IMR-90 (cell line): ENCODE results near the gene VPS33B. TPM values are rescaled to one million over a fixed set of nuclear protein-coding genes. Genes with fewer than 3 reads are reported as not detected.

Source experiments
- ATAC-seq: fragments of 200-7000 bp; cut with Tn5 transposase; 2 replicates; pipeline ENCODE4 v1.9.1; 2020; ENCODE audit warnings: low read depth, mild to moderate bottlenecking, moderate library complexity
- BruUV-seq: library from RNA; stranded (reverse); fragments of 400-500 nt; replicated peaks from 2 replicates; lab custom pipeline; 2021; lab: Mats Ljungman, UMichigan
- CTCF ChIA-PET: fragments of 300-600 bp; formaldehyde crosslinking; extraction: SDS; loops from one replicate; lab custom pipeline; 2021; ENCODE audit warnings: antibody characterized with exemption; lab: Yijun Ruan, JAX
- POLR2A ChIA-PET: fragments of 300-600 bp; sonication (Branson Sonifier 250); formaldehyde crosslinking; loops from one replicate; lab custom pipeline; 2022; ENCODE audit warnings: antibody characterized with exemption; ENCODE audit not compliant: unreplicated experiment; lab: Charles Lee
- DNase-seq: peaks from one replicate; pipeline ENCODE4 v3.0.0; 2013
- H2AFZ ChIP-seq: replicated peaks from 2 replicates; pipeline ENCODE3; 2013; ENCODE audit warnings: low read length, mild to moderate bottlenecking; ENCODE audit not compliant: poor library complexity
- H2AK5ac ChIP-seq: 2 replicates; pipeline ENCODE4 v1.6.1; 2013; ENCODE audit warnings: low read depth, low read length, inconsistent platforms
- H2AK9ac ChIP-seq: replicated peaks from 2 replicates; pipeline ENCODE3; 2013; ENCODE audit warnings: mild to moderate bottlenecking, low read depth, low read length, moderate library complexity; ENCODE audit not compliant: poor library complexity
- H2BK120ac ChIP-seq: 2 replicates; pipeline ENCODE4 v1.6.1; 2013; ENCODE audit warnings: low read depth, low read length, inconsistent platforms
- H2BK15ac ChIP-seq: 3 replicates; pipeline ENCODE4 v1.6.1; 2013; ENCODE audit warnings: low read depth, low read length, inconsistent platforms
- H2BK20ac ChIP-seq: 2 replicates; pipeline ENCODE4 v1.6.1; 2013; ENCODE audit warnings: low read depth, mild to moderate bottlenecking, inconsistent platforms, low read length, moderate library complexity
- H2BK5ac ChIP-seq: 2 replicates; pipeline ENCODE4 v1.6.1; 2013; ENCODE audit warnings: mild to moderate bottlenecking, low read depth, low read length, inconsistent platforms; ENCODE audit not compliant: poor library complexity, severe bottlenecking
- H3K14ac ChIP-seq: replicated peaks from 2 replicates; pipeline ENCODE4 v1.6.1; 2013; ENCODE audit warnings: low read depth, low read length, inconsistent platforms
- H3K18ac ChIP-seq: 2 replicates; pipeline ENCODE4 v1.6.1; 2013; ENCODE audit warnings: low read depth, low read length, control low read depth
- H3K23ac ChIP-seq: 2 replicates; pipeline ENCODE4 v1.6.1; 2013; ENCODE audit warnings: low read depth, low read length, inconsistent platforms
- H3K27ac ChIP-seq: 2 replicates; pipeline ENCODE4 v1.5.1; 2013; ENCODE audit warnings: mild to moderate bottlenecking, control low read depth, low read length; ENCODE audit not compliant: insufficient read depth
- H3K27me3 ChIP-seq: 2 replicates; pipeline ENCODE4 v1.6.1; 2013; ENCODE audit warnings: low read length; ENCODE audit not compliant: control insufficient read depth, insufficient read depth
- H3K36me3 ChIP-seq: 2 replicates; pipeline ENCODE4 v1.6.1; 2013; ENCODE audit warnings: low read length, mixed read lengths; ENCODE audit not compliant: control insufficient read depth, insufficient read depth
- H3K4ac ChIP-seq: 2 replicates; pipeline ENCODE4 v1.6.1; 2013; ENCODE audit warnings: low read depth, low read length, inconsistent platforms
- H3K4me1 ChIP-seq: 2 replicates; pipeline ENCODE4 v1.6.1; 2013; ENCODE audit warnings: low read length, mixed read lengths; ENCODE audit not compliant: control insufficient read depth, insufficient read depth
- H3K4me2 ChIP-seq: 2 replicates; pipeline ENCODE4 v1.6.1; 2013; ENCODE audit warnings: low read depth, mild to moderate bottlenecking, control low read depth, low read length, moderate library complexity
- H3K4me3 ChIP-seq: 2 replicates; pipeline ENCODE4 v1.5.1; 2013; ENCODE audit warnings: low read depth, mild to moderate bottlenecking, control low read depth, low read length, moderate library complexity; ENCODE audit not compliant: insufficient read depth
- H3K56ac ChIP-seq: 2 replicates; pipeline ENCODE4 v1.6.1; 2013; ENCODE audit warnings: low read length, inconsistent platforms; ENCODE audit not compliant: insufficient read depth; ENCODE audit errors: extremely low read depth
- H3K79me1 ChIP-seq, 2 experiments: 2 replicates each; pipeline ENCODE4 v1.6.1; 2013; ENCODE audit warnings: low read length in 2 of 2, inconsistent platforms in 1 of 2, low read depth in 1 of 2
- H3K9ac ChIP-seq: 2 replicates; pipeline ENCODE4 v1.6.1; 2013; ENCODE audit warnings: low read depth, low read length, control low read depth
- H3K9me1 ChIP-seq: 2 replicates; pipeline ENCODE4 v1.6.1; 2013; ENCODE audit warnings: low read length, inconsistent platforms; ENCODE audit not compliant: insufficient read depth
- H3K9me3 ChIP-seq: 2 replicates; pipeline ENCODE4 v1.6.1; 2013; ENCODE audit warnings: low read length; ENCODE audit not compliant: control insufficient read depth, insufficient read depth
- H4K20me1 ChIP-seq: 2 replicates; pipeline ENCODE4 v1.6.1; 2013; ENCODE audit warnings: low read length, inconsistent platforms; ENCODE audit not compliant: insufficient read depth
- H4K5ac ChIP-seq: 2 replicates; pipeline ENCODE4 v1.6.1; 2013; ENCODE audit warnings: mild to moderate bottlenecking, low read depth, low read length, control low read depth
- H4K8ac ChIP-seq, 2 experiments: 2 replicates each; pipeline ENCODE4 v1.6.1; 2013; ENCODE audit warnings: low read depth in 2 of 2, low read length in 2 of 2, control low read depth in 1 of 2, inconsistent platforms in 1 of 2
- H4K91ac ChIP-seq: 2 replicates; pipeline ENCODE4 v1.6.1; 2013; ENCODE audit warnings: low read depth, low read length, inconsistent platforms; ENCODE audit not compliant: insufficient read depth
- CTCF ChIP-seq: conservative IDR thresholded peaks from 2 replicates; pipeline ENCODE4 v1.5.1; 2012; ENCODE audit warnings: mild to moderate bottlenecking, low read depth, low read length, improper control_type of control experiment
- ELK1 ChIP-seq: fragments of 150-350 bp; IDR thresholded peaks from 2 replicates; pipeline ENCODE4 v1.6.1; 2016; ENCODE audit warnings: low read depth, mild to moderate bottlenecking, low read length, moderate library complexity, borderline replicate concordance
- MAFK ChIP-seq: IDR thresholded peaks from 2 replicates; pipeline ENCODE4 v1.6.1; 2012; ENCODE audit warnings: low read depth, low read length, improper control_type of control experiment
- MAZ ChIP-seq: IDR thresholded peaks from 2 replicates; pipeline ENCODE4 v1.6.1; 2012; ENCODE audit warnings: low read depth, mild to moderate bottlenecking, low read length, improper control_type of control experiment, moderate library complexity, borderline replicate concordance
- RFX5 ChIP-seq: IDR thresholded peaks from 2 replicates; pipeline ENCODE4 v1.8.0; 2012; ENCODE audit warnings: low read depth, mild to moderate bottlenecking, low read length, moderate library complexity
- WGBS, 2 experiments: methylation state at CpG; one replicate each; pipeline versions ENCODE4 v1.1.5 to v1.1.7; 2013; ENCODE audit warnings: missing lambda C conversion rate in 2 of 2; ENCODE audit not compliant: insufficient read length in 1 of 2; ENCODE audit errors: extremely low coverage in 2 of 2; 5-methylcytosine and 5-hydroxymethylcytosine counted together
- dilution Hi-C: fragments of 300-500 bp; cut with HindIII; formaldehyde crosslinking; loops from one replicate; pipeline ENCODE4 v1.14.3; 2018; ENCODE audit warnings: low sequenced_read_pairs; ENCODE audit not compliant: unreplicated experiment
- in situ Hi-C: fragments of 300-500 bp; cut with MboI; formaldehyde crosslinking; loops from 3 replicates; pipeline ENCODE4 v1.14.3; 2019; ENCODE audit warnings: low sequenced_read_pairs, inconsistent platforms, mixed read lengths
- intact Hi-C: fragments of 100-400 bp; cut with micrococcal nuclease; formaldehyde crosslinking; loops from 2 replicates; pipeline ENCODE4 v1.10.0; 2022
- polyA plus RNA-seq, 3 experiments: library from polyadenylated mRNA; depleted of rRNA; stranded (reverse); fragments of >200 nt; gene quantifications; 2 replicates each; pipeline ENCODE4 v1.2.3, GENCODE V29; 2012; ENCODE audit warnings: low replicate concordance in 1 of 3
- total RNA-seq: library from RNA; depleted of rRNA; stranded (reverse); fragments of >200 nt; gene quantifications from 2 replicates; pipeline ENCODE4 v1.2.3, GENCODE V29; 2012

The VPS33B gene
- total and polyA plus RNA-seq, 2 of the 4 experiments (the other 2 are of a cell fraction): 9.0 to 11.3 TPM

GRCh38 chr15:90953947-90954711 is 68.3 kb downstream of the VPS33B start:
- no peaks in the 10 kb centered on the region for H4K20me1 ChIP-seq
- ChIA-PET POLR2A (interaction anchor here (1.0 kb wide), 1 partner anchor 8 kb away, joined by 4 read pairs; no protein-coding TSS in a partner anchor), CTCF (interaction anchor here (1.0 kb wide), 1 partner anchor 10 kb away, joined by 3 read pairs; no protein-coding TSS in a partner anchor)
- no peak overlapping the region for H3K56ac ChIP-seq
- no peak overlapping the region for H2BK5ac ChIP-seq
- H2AFZ ChIP-seq: peak overlapping the region; percentile 95
- DNase-seq (no peak), ATAC-seq (no peak)
- H3K4me3 ChIP-seq: no peak overlapping the region
- no peak overlapping the region for H3K4me2 ChIP-seq
- H3K27me3 ChIP-seq: no peaks in the 10 kb centered on the region
- H2BK15ac ChIP-seq: no peak overlapping the region
- dilution Hi-C loops: no loop called here
- BruUV-seq: no TSS peak
- H3K79me1 ChIP-seq: peaks cover 6 to 27% of the 10 kb centered on the region in 2 experiments; a peak in 3 of 4 replicates
- H2BK20ac ChIP-seq: no peak overlapping the region
- in situ Hi-C loops: loop anchor here (10.0 kb wide), 1 partner anchor 321 kb away; no protein-coding TSS in a partner anchor
- peak overlapping the region in 1 of 2 experiments; percentile 6; a peak in 2 of 4 replicates for H4K8ac ChIP-seq
- H2BK120ac ChIP-seq: no peak overlapping the region
- intact Hi-C loops: no loop called here
- H4K5ac ChIP-seq: no peak overlapping the region
- peaks cover 6% of the 10 kb centered on the region for H3K4me1 ChIP-seq
- H3K4ac ChIP-seq: no peak overlapping the region
- TF ChIP-seq MAZ (no peak), CTCF (no peak), MAFK (no peak), ELK1 (no peak), RFX5 (no peak)
- H3K9ac ChIP-seq: no peak overlapping the region
- H2AK9ac ChIP-seq: no peak overlapping the region
- H3K27ac ChIP-seq: no peak overlapping the region
- peaks cover 41% of the 10 kb centered on the region for H3K36me3 ChIP-seq
- no peak overlapping the region for H3K14ac ChIP-seq
- no peaks in the 10 kb centered on the region for H3K9me3 ChIP-seq
- no peak overlapping the region for H4K91ac ChIP-seq
- H3K9me1 ChIP-seq: no peaks in the 10 kb centered on the region
- no peak overlapping the region for H2AK5ac ChIP-seq
- WGBS, 2 experiments: no CpG with 5 or more reads among the region's 16 CpGs
- no peak overlapping the region for H3K23ac ChIP-seq
- H3K18ac ChIP-seq: no peak overlapping the region
